ENCODE data around the gene PHF20. TPM values are rescaled to one million over a fixed set of nuclear protein-coding genes. Genes with fewer than 3 reads are reported as not detected.

The PHF20 gene
- total and polyA plus RNA-seq, 2 of the 8 experiments (the other 6 are each of a cell fraction or from before 2014, with no cell fraction given): 25.6 to 70.1 TPM

DNA sequence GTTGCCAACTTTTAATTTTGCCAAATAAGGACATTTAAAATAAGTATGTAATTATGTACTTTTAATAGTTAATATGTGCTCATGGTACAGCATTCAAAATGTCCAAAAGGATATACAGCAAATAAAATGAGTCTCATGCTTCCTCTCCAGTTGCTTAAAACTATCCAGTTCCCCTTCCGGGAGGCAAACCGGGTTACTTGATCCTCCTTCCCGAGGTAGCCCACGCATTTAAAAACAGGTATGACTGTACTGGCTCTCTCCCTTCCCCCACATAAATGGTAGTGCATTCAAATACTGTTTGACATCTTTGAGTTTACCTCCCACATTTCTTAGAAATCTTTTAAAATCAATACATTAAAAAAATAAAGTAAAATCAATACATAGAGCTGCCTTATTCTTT lies 66.4 kb downstream of the PHF20 start (continued):
- TF ChIP-seq RBBP5 (IDR thresholded peaks at IDR 0.05; ENCODE audit: borderline replicate concordance, low read depth, low read length) (no peak), SIRT6 (IDR thresholded peaks at IDR 0.05; ENCODE audit: low read length) (no peak)
